ENCODE data around the gene EPHA5. TPM values are rescaled to one million over a fixed set of nuclear protein-coding genes. Genes with fewer than 3 reads are reported as not detected.

The EPHA5 gene
- total and polyA plus RNA-seq, 3 experiments from 2014 or later = not detected

- ChIA-PET POLR2A (no interaction called here), CTCF (no interaction called here)
- Mint-ChIP-seq H3K4me3 (no peak overlapping the region), H3K4me1 (peaks cover 0 to 4% (median 0%) of the 10 kb centered on the region in 3 donors), H3K27ac (no peak overlapping the region), H3K36me3 (no peaks in the 10 kb centered on the region), H3K27me3 (peaks cover 17 to 24% of the 10 kb centered on the region in 2 donors), H3K9me3 (peaks cover 8 to 24% (median 14%) of the 10 kb centered on the region in 5 donors)
- no peak for DNase-seq
- Histone ChIP-seq H3K27ac (ENCODE audit: low read depth, low read length) (no peak overlapping the region), H3K4me1 (ENCODE audit: insufficient read depth, low read length) (no peaks in the 10 kb centered on the region), H3K36me3 (ENCODE audit: insufficient read depth, low read length) (no peaks in the 10 kb centered on the region), H3K9me3 (ENCODE audit: low read length) (no peaks in the 10 kb centered on the region), H3K27me3 (ENCODE audit: insufficient read depth, low read length, poor library complexity, severe bottlenecking) (no peaks in the 10 kb centered on the region), H3K4me3 (ENCODE audit: low read length) (no peak overlapping the region)
Measured at GRCh38 chr4:65668201-65669089, 1.8 kb downstream of the EPHA5 start.

- Histone ChIP-seq H3K4me3 (ENCODE audit: low read length) (no peak overlapping the region), H3K9me3 (ENCODE audit: low read length) (no peaks in the 10 kb centered on the region), H3K4me1 (ENCODE audit: insufficient read depth, low read length) (no peaks in the 10 kb centered on the region), H3K27me3 (ENCODE audit: insufficient read depth, low read length, poor library complexity, severe bottlenecking) (no peaks in the 10 kb centered on the region), H3K27ac (ENCODE audit: low read depth, low read length) (no peak overlapping the region), H3K36me3 (ENCODE audit: insufficient read depth, low read length) (no peaks in the 10 kb centered on the region)
- DNase-seq = no peak
- ChIA-PET POLR2A (no interaction called here), CTCF (no interaction called here)
- no peak overlapping the region for H3K27ac Mint-ChIP-seq
- peaks cover 8 to 24% (median 14%) of the 10 kb centered on the region in 5 donors for H3K9me3 Mint-ChIP-seq
- peaks cover 17 to 24% of the 10 kb centered on the region in 2 donors for H3K27me3 Mint-ChIP-seq
- H3K4me3 Mint-ChIP-seq = no peak overlapping the region
- H3K4me1 Mint-ChIP-seq = peaks cover 0 to 4% (median 0%) of the 10 kb centered on the region in 3 donors
- H3K36me3 Mint-ChIP-seq = no peaks in the 10 kb centered on the region
Measured at GRCh38 chr4:65667506-65668041, 2.7 kb downstream of the EPHA5 start.

- H3K27me3 ChIP-seq (ENCODE audit: insufficient read depth, low read length, poor library complexity, severe bottlenecking) = no peaks in the 10 kb centered on the region
- H3K4me1 ChIP-seq (ENCODE audit: insufficient read depth, low read length) = no peaks in the 10 kb centered on the region
- no peak for DNase-seq
- Mint-ChIP-seq H3K27me3 (peaks cover 17 to 23% of the 10 kb centered on the region in 2 donors), H3K4me3 (no peak overlapping the region), H3K9me3 (peaks cover 8 to 23% (median 15%) of the 10 kb centered on the region in 5 donors), H3K4me1 (peaks cover 0 to 4% (median 0%) of the 10 kb centered on the region in 3 donors), H3K36me3 (no peaks in the 10 kb centered on the region), H3K27ac (no peak overlapping the region)
- no peaks in the 10 kb centered on the region for H3K36me3 ChIP-seq (ENCODE audit: insufficient read depth, low read length)
- no peak overlapping the region for H3K4me3 ChIP-seq (ENCODE audit: low read length)
- H3K27ac ChIP-seq (ENCODE audit: low read depth, low read length) = no peak overlapping the region
- ChIA-PET CTCF (no interaction called here), POLR2A (no interaction called here)
- H3K9me3 ChIP-seq (ENCODE audit: low read length) = no peaks in the 10 kb centered on the region
Measured at GRCh38 chr4:65665771-65666523, 4.3 kb downstream of the EPHA5 start.

GRCh38 chr4:65661471-65661870 is 8.8 kb downstream of the EPHA5 start:
- H3K4me3 ChIP-seq (ENCODE audit: low read length) = no peak overlapping the region
- Mint-ChIP-seq H3K9me3 (peaks cover 2 to 25% (median 9%) of the 10 kb centered on the region in 5 donors), H3K27me3 (no peaks in the 10 kb centered on the region), H3K36me3 (no peaks in the 10 kb centered on the region), H3K27ac (no peak overlapping the region), H3K4me3 (no peak overlapping the region), H3K4me1 (no peaks in the 10 kb centered on the region)
- no peak for DNase-seq
- no peaks in the 10 kb centered on the region for H3K27me3 ChIP-seq (ENCODE audit: insufficient read depth, low read length, poor library complexity, severe bottlenecking)
- no peak overlapping the region for H3K27ac ChIP-seq (ENCODE audit: low read depth, low read length)
- H3K9me3 ChIP-seq (ENCODE audit: low read length) = no peaks in the 10 kb centered on the region
- no peaks in the 10 kb centered on the region for H3K4me1 ChIP-seq (ENCODE audit: insufficient read depth, low read length)
- POLR2A ChIA-PET = no interaction called here
- no peaks in the 10 kb centered on the region for H3K36me3 ChIP-seq (ENCODE audit: insufficient read depth, low read length)
- CTCF ChIA-PET = no interaction called here

- no peak overlapping the region for H3K27ac Mint-ChIP-seq
- no peak overlapping the region for H3K4me3 Mint-ChIP-seq
- H3K36me3 Mint-ChIP-seq = no peaks in the 10 kb centered on the region
- CTCF ChIA-PET = interaction anchor here (0.7 kb wide), 1 partner anchor 26 kb away, joined by 3 read pairs; no protein-coding TSS in a partner anchor
- peaks cover 2 to 25% (median 11%) of the 10 kb centered on the region in 5 donors for H3K9me3 Mint-ChIP-seq
- H3K27me3 Mint-ChIP-seq = no peaks in the 10 kb centered on the region
- Histone ChIP-seq H3K27me3 (ENCODE audit: insufficient read depth, low read length, poor library complexity, severe bottlenecking) (no peaks in the 10 kb centered on the region), H3K36me3 (ENCODE audit: insufficient read depth, low read length) (no peaks in the 10 kb centered on the region), H3K9me3 (ENCODE audit: low read length) (no peaks in the 10 kb centered on the region), H3K27ac (ENCODE audit: low read depth, low read length) (no peak overlapping the region), H3K4me3 (ENCODE audit: low read length) (no peak overlapping the region), H3K4me1 (ENCODE audit: insufficient read depth, low read length) (no peaks in the 10 kb centered on the region)
- H3K4me1 Mint-ChIP-seq = no peaks in the 10 kb centered on the region
- POLR2A ChIA-PET = no interaction called here
- no peak for DNase-seq
Measured at GRCh38 chr4:65658117-65658516, 12.2 kb downstream of the EPHA5 start.

GRCh38 chr4:65656008-65656407 is 14.3 kb downstream of the EPHA5 start:
- no peak overlapping the region for H3K4me3 ChIP-seq (ENCODE audit: low read length)
- Mint-ChIP-seq H3K9me3 (peaks cover under 1 to 17% (median 6%) of the 10 kb centered on the region in 5 donors), H3K4me1 (no peaks in the 10 kb centered on the region), H3K27me3 (no peaks in the 10 kb centered on the region), H3K4me3 (no peak overlapping the region), H3K27ac (no peak overlapping the region), H3K36me3 (no peaks in the 10 kb centered on the region)
- no peak for DNase-seq
- ChIA-PET POLR2A (no interaction called here), CTCF (no interaction called here)
- no peaks in the 10 kb centered on the region for H3K27me3 ChIP-seq (ENCODE audit: insufficient read depth, low read length, poor library complexity, severe bottlenecking)
- H3K4me1 ChIP-seq (ENCODE audit: insufficient read depth, low read length) = no peaks in the 10 kb centered on the region
- no peak overlapping the region for H3K27ac ChIP-seq (ENCODE audit: low read depth, low read length)
- H3K36me3 ChIP-seq (ENCODE audit: insufficient read depth, low read length) = no peaks in the 10 kb centered on the region
- H3K9me3 ChIP-seq (ENCODE audit: low read length) = no peaks in the 10 kb centered on the region

- Mint-ChIP-seq H3K36me3 (no peaks in the 10 kb centered on the region), H3K4me3 (no peak overlapping the region), H3K27ac (no peak overlapping the region), H3K27me3 (no peaks in the 10 kb centered on the region), H3K4me1 (no peaks in the 10 kb centered on the region), H3K9me3 (peaks cover 2 to 18% (median 6%) of the 10 kb centered on the region in 5 donors)
- DNase-seq = no peak
- no peak overlapping the region for H3K27ac ChIP-seq (ENCODE audit: low read depth, low read length)
- ChIA-PET CTCF (no interaction called here), POLR2A (no interaction called here)
- H3K9me3 ChIP-seq (ENCODE audit: low read length) = no peaks in the 10 kb centered on the region
- H3K27me3 ChIP-seq (ENCODE audit: insufficient read depth, low read length, poor library complexity, severe bottlenecking) = no peaks in the 10 kb centered on the region
- H3K4me3 ChIP-seq (ENCODE audit: low read length) = no peak overlapping the region
- no peaks in the 10 kb centered on the region for H3K4me1 ChIP-seq (ENCODE audit: insufficient read depth, low read length)
- no peaks in the 10 kb centered on the region for H3K36me3 ChIP-seq (ENCODE audit: insufficient read depth, low read length)
Measured at GRCh38 chr4:65654976-65655375, 15.3 kb downstream of the EPHA5 start.

- no peaks in the 10 kb centered on the region for H3K27me3 ChIP-seq (ENCODE audit: insufficient read depth, low read length, poor library complexity, severe bottlenecking)
- Mint-ChIP-seq H3K4me3 (no peak overlapping the region), H3K4me1 (no peaks in the 10 kb centered on the region), H3K27me3 (no peaks in the 10 kb centered on the region), H3K27ac (no peak overlapping the region), H3K36me3 (no peaks in the 10 kb centered on the region), H3K9me3 (peaks cover 3 to 24% (median 5%) of the 10 kb centered on the region in 5 donors)
- ChIA-PET CTCF (no interaction called here), POLR2A (no interaction called here)
- H3K36me3 ChIP-seq (ENCODE audit: insufficient read depth, low read length) = no peaks in the 10 kb centered on the region
- no peak overlapping the region for H3K4me3 ChIP-seq (ENCODE audit: low read length)
- no peaks in the 10 kb centered on the region for H3K9me3 ChIP-seq (ENCODE audit: low read length)
- no peak for DNase-seq
- no peak overlapping the region for H3K27ac ChIP-seq (ENCODE audit: low read depth, low read length)
- no peaks in the 10 kb centered on the region for H3K4me1 ChIP-seq (ENCODE audit: insufficient read depth, low read length)
Measured at GRCh38 chr4:65653740-65654361, 16.4 kb downstream of the EPHA5 start.

Data from CD8-positive, alpha-beta memory T cell (primary cell).